ENCODE results near the gene SUSD5. TPM values are rescaled to one million over a fixed set of nuclear protein-coding genes. Genes with fewer than 3 reads are reported as not detected.
A peak's percentile ranks its signal among the peaks of the same experiment; 100 is the strongest.

The SUSD5 gene
- total and polyA plus RNA-seq, 2 experiments from 2014 or later = 2.3 to 2.4 TPM

DNA sequence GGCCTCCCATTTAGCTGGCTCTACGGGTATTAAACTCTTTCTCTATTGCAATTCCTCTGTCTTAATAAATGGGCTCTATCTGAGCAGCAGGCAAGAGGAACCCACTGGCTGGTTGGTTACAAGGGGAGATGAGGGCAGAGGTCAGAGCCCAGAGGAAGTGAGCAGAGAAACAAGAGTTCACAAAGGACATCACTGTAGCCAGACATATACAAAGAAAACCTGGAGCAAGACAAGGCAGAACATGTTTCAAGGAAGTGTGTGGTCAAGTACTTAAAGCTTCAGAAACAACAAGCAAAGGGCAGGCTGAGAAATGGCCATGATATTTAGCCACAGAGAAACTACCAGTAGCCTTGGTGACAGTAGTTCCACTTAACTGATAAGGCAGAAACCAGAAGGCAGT, 24.3 kb downstream of the SUSD5 start:
- Histone ChIP-seq H3K79me2 (no peaks in the 10 kb centered on the region), H3K27ac (no peak overlapping the region), H3K27me3 (no peaks in the 10 kb centered on the region), H3K9me3 (ENCODE audit: low read depth) (no peaks in the 10 kb centered on the region), H3K4me1 (ENCODE audit: insufficient read depth) (no peaks in the 10 kb centered on the region), H3K4me3 (no peak overlapping the region), H2AFZ (no peak overlapping the region), H3K4me2 (no peak overlapping the region), H4K20me1 (ENCODE audit: insufficient read depth, poor library complexity, severe bottlenecking) (no peaks in the 10 kb centered on the region), H3K9me2 (replicated peaks; ENCODE audit: insufficient read depth) (no peaks in the 10 kb centered on the region), H3K36me3 (replicated peaks; ENCODE audit: insufficient read depth, low read depth) (no peaks in the 10 kb centered on the region)
- DNase-seq (ENCODE audit: low spot score) = no peak
- 86% methylated on average over 1 of the region's 1 CpG for WGBS (ENCODE audit: low lambda C conversion rate, missing lambda C conversion rate)
- TF ChIP-seq EZH2 (IDR thresholded peaks at IDR 0.05; ENCODE audit: borderline replicate concordance) (no peak), EZH2phosphoT487 (IDR thresholded peaks at IDR 0.05; ENCODE audit: low read depth, severe bottlenecking, unreplicated experiment) (no peak)
- TF ChIP-seq, protein P1, sequence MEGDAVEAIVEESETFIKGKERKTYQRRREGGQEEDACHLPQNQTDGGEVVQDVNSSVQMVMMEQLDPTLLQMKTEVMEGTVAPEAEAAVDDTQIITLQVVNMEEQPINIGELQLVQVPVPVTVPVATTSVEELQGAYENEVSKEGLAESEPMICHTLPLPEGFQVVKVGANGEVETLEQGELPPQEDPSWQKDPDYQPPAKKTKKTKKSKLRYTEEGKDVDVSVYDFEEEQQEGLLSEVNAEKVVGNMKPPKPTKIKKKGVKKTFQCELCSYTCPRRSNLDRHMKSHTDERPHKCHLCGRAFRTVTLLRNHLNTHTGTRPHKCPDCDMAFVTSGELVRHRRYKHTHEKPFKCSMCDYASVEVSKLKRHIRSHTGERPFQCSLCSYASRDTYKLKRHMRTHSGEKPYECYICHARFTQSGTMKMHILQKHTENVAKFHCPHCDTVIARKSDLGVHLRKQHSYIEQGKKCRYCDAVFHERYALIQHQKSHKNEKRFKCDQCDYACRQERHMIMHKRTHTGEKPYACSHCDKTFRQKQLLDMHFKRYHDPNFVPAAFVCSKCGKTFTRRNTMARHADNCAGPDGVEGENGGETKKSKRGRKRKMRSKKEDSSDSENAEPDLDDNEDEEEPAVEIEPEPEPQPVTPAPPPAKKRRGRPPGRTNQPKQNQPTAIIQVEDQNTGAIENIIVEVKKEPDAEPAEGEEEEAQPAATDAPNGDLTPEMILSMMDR (IDR thresholded peaks at IDR 0.05; ENCODE audit: poor library complexity) = no peak

DNA sequence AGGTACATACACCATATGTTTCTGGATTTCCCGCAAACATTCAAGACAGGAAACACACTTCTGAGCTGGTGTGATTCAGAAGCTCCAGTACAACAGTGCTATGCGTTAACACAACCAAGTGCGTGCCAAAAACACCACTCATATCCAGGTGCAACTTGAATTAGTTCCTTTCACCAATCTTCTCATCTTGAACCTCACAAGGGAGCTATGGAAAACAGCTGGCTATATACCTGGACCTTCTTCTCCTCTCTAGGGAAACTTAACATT, 31.3 kb downstream of the SUSD5 start:
- TF ChIP-seq, protein P1 (IDR thresholded peaks at IDR 0.05; ENCODE audit: poor library complexity) = no peak
- no peak for TF ChIP-seq EZH2phosphoT487 (IDR thresholded peaks at IDR 0.05; ENCODE audit: low read depth, severe bottlenecking, unreplicated experiment)
- TF ChIP-seq EZH2 (IDR thresholded peaks at IDR 0.05; ENCODE audit: borderline replicate concordance) = no peak
- no peaks in the 10 kb centered on the region for H3K36me3 ChIP-seq (replicated peaks; ENCODE audit: insufficient read depth, low read depth)
- H3K4me2 ChIP-seq = no peak overlapping the region
- H3K79me2 ChIP-seq = no peaks in the 10 kb centered on the region
- no peaks in the 10 kb centered on the region for H4K20me1 ChIP-seq (ENCODE audit: insufficient read depth, poor library complexity, severe bottlenecking)
- H3K9me3 ChIP-seq (ENCODE audit: low read depth) = no peaks in the 10 kb centered on the region
- no peak overlapping the region for H3K4me3 ChIP-seq
- no peaks in the 10 kb centered on the region for H3K27me3 ChIP-seq
- 93% methylated on average over 3 of the region's 3 CpGs for WGBS (ENCODE audit: low lambda C conversion rate, missing lambda C conversion rate)
- no peaks in the 10 kb centered on the region for H3K9me2 ChIP-seq (replicated peaks; ENCODE audit: insufficient read depth)
- peak overlapping the region; percentile 85 for H3K27ac ChIP-seq
- no peaks in the 10 kb centered on the region for H3K4me1 ChIP-seq (ENCODE audit: insufficient read depth)
- H2AFZ ChIP-seq = no peak overlapping the region
- DNase-seq (ENCODE audit: low spot score) = no peak

DNA sequence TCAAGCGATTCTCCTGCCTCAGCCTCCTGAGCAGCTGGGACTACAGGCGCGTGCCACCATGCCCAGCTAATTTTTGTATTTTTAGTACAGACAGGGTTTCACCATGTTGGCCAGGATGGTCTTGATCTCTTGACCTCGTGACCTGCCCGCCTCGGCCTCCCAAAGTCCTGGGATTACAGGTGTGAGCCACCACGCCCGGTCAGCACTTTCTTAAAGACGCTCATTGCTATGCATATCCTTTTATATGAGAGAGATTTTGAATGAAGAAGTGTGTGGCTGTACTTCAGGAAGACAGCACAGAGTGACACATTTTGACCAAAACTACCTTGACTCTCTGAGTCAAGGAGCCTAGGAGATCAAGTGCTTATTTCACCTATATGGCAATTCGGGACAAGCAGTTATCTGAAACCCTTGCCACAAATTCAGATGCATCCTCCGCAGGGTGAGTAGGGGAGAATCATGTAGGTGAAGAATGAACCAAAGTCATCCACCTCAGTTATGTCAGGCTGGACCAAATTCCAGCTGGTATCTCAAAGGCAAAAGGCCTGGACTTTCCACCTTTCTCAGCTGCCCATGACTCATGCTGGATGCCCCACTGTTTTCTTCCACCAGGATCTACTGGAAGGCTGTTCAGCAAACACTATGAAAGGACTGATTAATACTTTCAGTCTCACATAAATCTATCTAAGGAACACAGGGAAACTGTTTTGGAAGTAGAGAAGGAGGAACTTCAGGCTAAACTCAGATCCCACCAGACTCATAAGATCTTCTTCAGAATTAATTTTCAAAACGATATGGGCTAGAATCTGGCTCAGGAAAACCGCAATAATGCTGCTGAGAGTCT, 31.9 kb downstream of the SUSD5 start:
- no peaks in the 10 kb centered on the region for H3K9me3 ChIP-seq (ENCODE audit: low read depth)

More for the DNA sequence above, 31.9 kb downstream of the SUSD5 start:
- DNase-seq (ENCODE audit: low spot score) = peak; percentile 74
- Histone ChIP-seq H3K27me3 (no peaks in the 10 kb centered on the region), H3K79me2 (no peaks in the 10 kb centered on the region), H2AFZ (no peak overlapping the region), H3K4me1 (ENCODE audit: insufficient read depth) (no peaks in the 10 kb centered on the region), H4K20me1 (ENCODE audit: insufficient read depth, poor library complexity, severe bottlenecking) (no peaks in the 10 kb centered on the region), H3K36me3 (replicated peaks; ENCODE audit: insufficient read depth, low read depth) (no peaks in the 10 kb centered on the region), H3K4me3 (no peak overlapping the region), H3K9me2 (replicated peaks; ENCODE audit: insufficient read depth) (no peaks in the 10 kb centered on the region), H3K27ac (peak overlapping the region; percentile 85), H3K4me2 (no peak overlapping the region)
- WGBS (ENCODE audit: low lambda C conversion rate, missing lambda C conversion rate) = 96% methylated on average over 13 of the region's 13 CpGs
- TF ChIP-seq EZH2 (IDR thresholded peaks at IDR 0.05; ENCODE audit: borderline replicate concordance) (no peak), EZH2phosphoT487 (IDR thresholded peaks at IDR 0.05; ENCODE audit: low read depth, severe bottlenecking, unreplicated experiment) (no peak)
- TF ChIP-seq, protein P1 (IDR thresholded peaks at IDR 0.05; ENCODE audit: poor library complexity) = no peak
